ENCODE results near the gene METTL21A. TPM values are rescaled to one million over a fixed set of nuclear protein-coding genes. Genes with fewer than 3 reads are reported as not detected.
A peak's percentile ranks its signal among the peaks of the same experiment; 100 is the strongest.

METTL21A gene
- total RNA-seq, 4 donors from 2014 or later = 7.7 to 28.8 (median 22.0) TPM

GRCh38 chr2:207635468-207636200 is 10.4 kb upstream of the METTL21A start:
- TF ChIP-seq, protein P1, sequence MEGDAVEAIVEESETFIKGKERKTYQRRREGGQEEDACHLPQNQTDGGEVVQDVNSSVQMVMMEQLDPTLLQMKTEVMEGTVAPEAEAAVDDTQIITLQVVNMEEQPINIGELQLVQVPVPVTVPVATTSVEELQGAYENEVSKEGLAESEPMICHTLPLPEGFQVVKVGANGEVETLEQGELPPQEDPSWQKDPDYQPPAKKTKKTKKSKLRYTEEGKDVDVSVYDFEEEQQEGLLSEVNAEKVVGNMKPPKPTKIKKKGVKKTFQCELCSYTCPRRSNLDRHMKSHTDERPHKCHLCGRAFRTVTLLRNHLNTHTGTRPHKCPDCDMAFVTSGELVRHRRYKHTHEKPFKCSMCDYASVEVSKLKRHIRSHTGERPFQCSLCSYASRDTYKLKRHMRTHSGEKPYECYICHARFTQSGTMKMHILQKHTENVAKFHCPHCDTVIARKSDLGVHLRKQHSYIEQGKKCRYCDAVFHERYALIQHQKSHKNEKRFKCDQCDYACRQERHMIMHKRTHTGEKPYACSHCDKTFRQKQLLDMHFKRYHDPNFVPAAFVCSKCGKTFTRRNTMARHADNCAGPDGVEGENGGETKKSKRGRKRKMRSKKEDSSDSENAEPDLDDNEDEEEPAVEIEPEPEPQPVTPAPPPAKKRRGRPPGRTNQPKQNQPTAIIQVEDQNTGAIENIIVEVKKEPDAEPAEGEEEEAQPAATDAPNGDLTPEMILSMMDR (IDR thresholded peaks at IDR 0.05) = no peak
- DNase-seq (ENCODE audit: low spot score) (no peak), ATAC-seq (ENCODE audit: low FRiP score) (no peak)

DNA sequence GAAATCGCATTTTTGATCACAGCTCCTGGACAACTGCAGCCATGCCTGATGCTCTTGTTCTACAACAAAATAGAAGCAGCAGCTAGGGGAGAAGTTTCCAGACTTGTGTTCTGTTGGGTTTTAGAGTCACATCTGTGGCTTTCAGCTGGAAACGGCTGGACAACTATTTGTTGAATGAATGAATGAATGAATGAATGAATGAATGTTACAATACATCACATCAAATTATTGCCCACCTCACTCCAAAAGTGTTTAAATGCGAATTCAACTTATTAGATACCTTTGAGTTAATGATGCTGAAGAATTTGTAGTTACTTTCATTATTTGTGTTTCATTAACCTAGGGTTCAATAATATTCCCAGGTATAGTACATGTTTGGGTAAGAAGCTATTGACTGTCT is 8.5 kb upstream of the METTL21A start:
- TF ChIP-seq, protein P1 (IDR thresholded peaks at IDR 0.05) = no peak
- ATAC-seq (ENCODE audit: low FRiP score) (no peak), DNase-seq (ENCODE audit: low spot score) (no peak)

- TF ChIP-seq, protein P1 (IDR thresholded peaks at IDR 0.05) = no peak
- ATAC-seq (ENCODE audit: low FRiP score) (peak; percentile 82), DNase-seq (ENCODE audit: low spot score) (no peak)
Observed at GRCh38 chr2:207632575-207633493, 7.6 kb upstream of the METTL21A start.

- TF ChIP-seq, protein P1 (IDR thresholded peaks at IDR 0.05) = no peak
- ATAC-seq (ENCODE audit: low FRiP score) = no peak
Observed at GRCh38 chr2:207630491-207630890, 5.3 kb upstream of the METTL21A start.

GRCh38 chr2:207629553-207629952 is 4.4 kb upstream of the METTL21A start:
- ATAC-seq (ENCODE audit: low FRiP score) (no peak), DNase-seq (ENCODE audit: low spot score) (no peak)
- TF ChIP-seq, protein P1 (IDR thresholded peaks at IDR 0.05) = no peak

More at GRCh38 chr2:207630491-207630890, 5.3 kb upstream of the METTL21A start:
- no peak for DNase-seq (ENCODE audit: low spot score)

DNA sequence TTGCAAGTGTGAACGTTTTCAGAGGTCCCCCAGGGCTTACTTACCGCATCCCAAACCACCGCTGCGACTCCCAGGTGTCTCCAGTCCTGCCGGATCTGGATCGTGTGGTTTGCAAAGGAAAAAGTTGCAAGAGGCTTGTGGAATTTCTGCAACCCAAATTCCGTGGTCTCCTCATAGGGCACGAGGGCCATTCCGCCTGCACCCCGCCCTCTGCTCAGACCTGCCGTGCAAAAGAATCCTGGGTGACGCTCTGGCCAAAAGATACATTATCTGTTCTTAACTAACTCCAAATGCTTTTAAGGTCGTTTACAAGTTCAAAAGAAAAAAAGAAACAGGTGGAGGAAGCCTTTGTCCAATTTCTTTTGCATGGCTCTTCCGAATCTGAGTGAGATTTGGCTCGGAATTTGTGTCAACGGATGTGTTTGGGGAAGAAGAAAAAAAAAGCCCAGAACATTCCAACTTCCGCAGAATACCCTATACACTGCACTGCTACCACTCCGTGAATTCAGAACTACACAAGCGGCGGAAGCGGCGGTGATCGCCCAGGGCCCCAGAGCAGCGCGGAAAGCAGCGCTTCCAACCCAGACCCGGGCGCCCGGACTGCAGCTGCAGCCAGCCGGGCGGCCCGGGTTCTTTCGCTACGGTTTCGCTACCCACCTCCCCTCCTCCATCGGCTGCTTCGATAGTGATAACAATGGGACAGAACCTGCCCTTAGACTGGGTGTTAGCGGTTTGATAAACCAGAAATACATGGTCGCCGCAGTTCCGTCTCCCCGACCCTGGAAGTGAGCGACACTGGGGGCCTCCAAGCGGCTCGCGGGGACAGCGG is 795 bp downstream of the METTL21A start:
- ATAC-seq (ENCODE audit: low FRiP score) (peak; percentile 46), DNase-seq (ENCODE audit: low spot score) (no peak)
- TF ChIP-seq, protein P1 (IDR thresholded peaks at IDR 0.05) = no peak
